GM21526 (cell line): ENCODE results near the gene RAB19.

Experiments used
- ATAC-seq: cut with Tn5 transposase; IDR thresholded peaks from one replicate; pipeline ENCODE4 v1.9.1; 2021; ENCODE audit warnings: moderate library complexity; ENCODE audit not compliant: unreplicated experiment, low FRiP score

RAB19 gene

GRCh38 chr7:140403878-140404564 lies at the start of gene RAB19:
Gene RAB19, plus strand, starts transcription at chr7:140404058. Its CDS starts 3,589 bp downstream, at chr7:140407647.
- no peak for ATAC-seq

GRCh38 chr7:140358024-140358411 lies 45.8 kb upstream of the RAB19 start:
- ATAC-seq: no peak

- ATAC-seq: no peak
Measured at GRCh38 chr7:140358412-140359051, 45.3 kb upstream of the RAB19 start.

GRCh38 chr7:140360697-140361229 lies 43.1 kb upstream of the RAB19 start:
- ATAC-seq: no peak

- ATAC-seq: no peak
Measured at GRCh38 chr7:140364819-140365218, 39.0 kb upstream of the RAB19 start.

- ATAC-seq: no peak
Measured at GRCh38 chr7:140367528-140367927, 36.3 kb upstream of the RAB19 start.

- ATAC-seq: no peak
Measured at GRCh38 chr7:140369294-140369693, 34.6 kb upstream of the RAB19 start.

- no peak for ATAC-seq
Measured at GRCh38 chr7:140375323-140375722, 28.5 kb upstream of the RAB19 start.

- ATAC-seq: no peak
Measured at GRCh38 chr7:140375892-140376730, 27.7 kb upstream of the RAB19 start.

- no peak for ATAC-seq
Measured at GRCh38 chr7:140383954-140384713, 19.7 kb upstream of the RAB19 start.

- no peak for ATAC-seq
Measured at GRCh38 chr7:140384894-140385545, 18.8 kb upstream of the RAB19 start.

- ATAC-seq: no peak
Measured at GRCh38 chr7:140389445-140389844, 14.4 kb upstream of the RAB19 start.

GRCh38 chr7:140390034-140390433 lies 13.8 kb upstream of the RAB19 start:
- peak; percentile 10 for ATAC-seq

GRCh38 chr7:140390466-140391190 lies 13.2 kb upstream of the RAB19 start:
- ATAC-seq: peak; percentile 78

GRCh38 chr7:140391634-140392033 lies 12.2 kb upstream of the RAB19 start:
- no peak for ATAC-seq

- no peak for ATAC-seq
Measured at GRCh38 chr7:140393756-140394306, 10.0 kb upstream of the RAB19 start.

- ATAC-seq: peak; percentile 93
Measured at GRCh38 chr7:140397784-140398750, 5.8 kb upstream of the RAB19 start, which contains the start of gene SLC37A3. Gene SLC37A3, minus strand, starts transcription at chr7:140398530. Its CDS starts 16,004 bp downstream, at chr7:140382526.

GRCh38 chr7:140398821-140399220 lies 5.0 kb upstream of the RAB19 start:
- no peak for ATAC-seq
